Suprapubic skin (tissue), 4 donors: ENCODE results near the gene SMC5. TPM values are rescaled to one million over a fixed set of nuclear protein-coding genes. Genes with fewer than 3 reads are reported as not detected.

ENCODE experiments used
- DNase-seq, 2 donors: peaks; one replicate each; pipeline ENCODE4 v3.0.0-alpha.2; 2019; ENCODE audit warnings: low spot score in 2 of 2
- H3K27ac ChIP-seq: fragments of 200-600 bp; sonication (generic); one replicate; pipeline ENCODE4 v1.5.1; 2019
- H3K27me3 ChIP-seq: fragments of 200-600 bp; sonication (generic); one replicate; pipeline ENCODE4 v1.5.1; 2019
- H3K36me3 ChIP-seq: fragments of 200-600 bp; sonication (generic); one replicate; pipeline ENCODE4 v1.5.1; 2019
- H3K4me1 ChIP-seq: fragments of 200-600 bp; sonication (generic); one replicate; pipeline ENCODE4 v1.5.1; 2019
- H3K4me3 ChIP-seq: fragments of 200-600 bp; sonication (generic); one replicate; pipeline ENCODE4 v1.5.1; 2019; ENCODE audit warnings: mild to moderate bottlenecking
- H3K9me3 ChIP-seq: fragments of 200-600 bp; sonication (generic); one replicate; pipeline ENCODE4 v1.5.1; 2019
- EP300 ChIP-seq: sonication (generic); formaldehyde crosslinking; IDR thresholded peaks from one replicate; pipeline ENCODE4 v1.6.1; 2017; ENCODE audit warnings: antibody characterized with exemption
- POLR2A ChIP-seq, 2 donors: fragments of 450-650 bp; IDR thresholded peaks; one replicate each; pipeline ENCODE4 v1.6.1; 2017; ENCODE audit warnings: antibody characterized with exemption in 2 of 2, mild to moderate bottlenecking in 2 of 2, moderate library complexity in 2 of 2
- POLR2AphosphoS5 ChIP-seq, 3 donors: sonication (generic); formaldehyde crosslinking; IDR thresholded peaks; one replicate each; pipeline ENCODE4 v1.6.1; 2017; ENCODE audit warnings: antibody characterized with exemption in 3 of 3
- WGBS: methylation state at CpG from one replicate; pipeline ENCODE4 v1.1.5; 2018; 5-methylcytosine and 5-hydroxymethylcytosine counted together
- total RNA-seq, 4 donors: library from RNA; depleted of rRNA; stranded (reverse); fragments of >200 nt; gene quantifications; one replicate each; pipeline ENCODE4 v1.1.0, GENCODE V29; 2016
- TF ChIP-seq, protein P1 (sequence below), 2 donors: fragments of 200-600 bp in 1 of 2; fragments of 450-650 bp in 1 of 2; sonication (generic) in 1 of 2; IDR thresholded peaks; one replicate each; pipeline ENCODE4 v1.5.1; 2016 to 2019; ENCODE audit warnings: antibody characterized with exemption in 2 of 2, mild to moderate bottlenecking in 1 of 2, moderate library complexity in 1 of 2

The SMC5 gene
- total RNA-seq, 4 donors from 2014 or later, result 23.8 to 40.6 (median 27.3) TPM

DNA sequence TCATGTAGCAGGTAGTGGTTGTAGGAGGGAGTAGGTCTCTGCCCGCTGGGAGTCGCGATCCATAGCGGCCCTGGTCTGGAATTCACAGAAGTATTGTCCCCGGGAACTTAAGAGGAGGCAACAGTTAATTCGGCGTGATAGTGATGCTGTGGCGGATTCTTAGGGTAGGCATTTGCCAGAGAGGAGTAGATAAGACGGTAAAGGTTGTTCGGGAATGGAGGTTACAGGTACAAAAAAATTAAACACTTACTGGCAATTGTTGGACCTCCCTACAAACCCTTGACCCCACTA, 679 bp downstream of the SMC5 start:
- Histone ChIP-seq H3K36me3 (peaks cover under 1% of the 10 kb centered on the region), H3K4me3 (peak overlapping the region; percentile 81), H3K9me3 (no peaks in the 10 kb centered on the region), H3K27ac (peak overlapping the region; percentile 95), H3K4me1 (peaks cover 73% of the 10 kb centered on the region), H3K27me3 (no peaks in the 10 kb centered on the region)
- 2% methylated on average over 10 of the region's 10 CpGs for WGBS
- peak in 1 of 2 donors; percentile 62 for DNase-seq
- no peak for TF ChIP-seq POLR2AphosphoS5 (IDR thresholded peaks at IDR 0.05)
- TF ChIP-seq EP300, result no peak
- no peak for TF ChIP-seq POLR2A (IDR thresholded peaks at IDR 0.05)
- TF ChIP-seq, protein P1, sequence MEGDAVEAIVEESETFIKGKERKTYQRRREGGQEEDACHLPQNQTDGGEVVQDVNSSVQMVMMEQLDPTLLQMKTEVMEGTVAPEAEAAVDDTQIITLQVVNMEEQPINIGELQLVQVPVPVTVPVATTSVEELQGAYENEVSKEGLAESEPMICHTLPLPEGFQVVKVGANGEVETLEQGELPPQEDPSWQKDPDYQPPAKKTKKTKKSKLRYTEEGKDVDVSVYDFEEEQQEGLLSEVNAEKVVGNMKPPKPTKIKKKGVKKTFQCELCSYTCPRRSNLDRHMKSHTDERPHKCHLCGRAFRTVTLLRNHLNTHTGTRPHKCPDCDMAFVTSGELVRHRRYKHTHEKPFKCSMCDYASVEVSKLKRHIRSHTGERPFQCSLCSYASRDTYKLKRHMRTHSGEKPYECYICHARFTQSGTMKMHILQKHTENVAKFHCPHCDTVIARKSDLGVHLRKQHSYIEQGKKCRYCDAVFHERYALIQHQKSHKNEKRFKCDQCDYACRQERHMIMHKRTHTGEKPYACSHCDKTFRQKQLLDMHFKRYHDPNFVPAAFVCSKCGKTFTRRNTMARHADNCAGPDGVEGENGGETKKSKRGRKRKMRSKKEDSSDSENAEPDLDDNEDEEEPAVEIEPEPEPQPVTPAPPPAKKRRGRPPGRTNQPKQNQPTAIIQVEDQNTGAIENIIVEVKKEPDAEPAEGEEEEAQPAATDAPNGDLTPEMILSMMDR (IDR thresholded peaks at IDR 0.05), result no peak

DNA sequence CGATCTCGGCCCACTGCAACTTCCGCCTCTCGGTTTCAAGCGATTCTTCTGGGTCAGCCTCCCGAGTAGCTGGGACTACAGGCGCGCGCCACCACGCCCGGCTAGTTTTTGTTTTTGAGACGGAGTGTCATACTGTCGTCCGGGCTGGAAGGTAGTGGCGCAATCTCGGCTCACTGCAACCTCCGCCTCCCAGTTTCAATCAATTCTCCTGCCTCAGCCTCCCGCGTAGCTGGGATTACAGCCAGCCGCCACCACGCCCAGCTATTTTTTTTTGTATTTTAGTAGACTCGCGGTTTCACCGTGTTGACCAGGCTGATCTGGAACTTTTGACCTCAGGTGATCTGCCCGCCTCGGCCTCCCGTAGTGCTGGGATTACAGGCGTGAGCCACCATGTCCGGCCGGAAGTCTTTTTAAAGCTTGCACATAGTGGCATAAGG, 1.2 kb downstream of the SMC5 start:
- Histone ChIP-seq H3K36me3 (peaks cover 6% of the 10 kb centered on the region), H3K27ac (no peak overlapping the region), H3K4me1 (peaks cover 73% of the 10 kb centered on the region), H3K9me3 (no peaks in the 10 kb centered on the region), H3K4me3 (peak overlapping the region; percentile 81), H3K27me3 (no peaks in the 10 kb centered on the region)
- WGBS, result 90% methylated on average over 30 of the region's 30 CpGs
- peak in 1 of 2 donors; percentile 60 for DNase-seq
- TF ChIP-seq EP300 (no peak), POLR2AphosphoS5 (IDR thresholded peaks at IDR 0.05) (no peak), POLR2A (IDR thresholded peaks at IDR 0.05) (no peak)
- TF ChIP-seq, protein P1 (IDR thresholded peaks at IDR 0.05), result no peak

DNA sequence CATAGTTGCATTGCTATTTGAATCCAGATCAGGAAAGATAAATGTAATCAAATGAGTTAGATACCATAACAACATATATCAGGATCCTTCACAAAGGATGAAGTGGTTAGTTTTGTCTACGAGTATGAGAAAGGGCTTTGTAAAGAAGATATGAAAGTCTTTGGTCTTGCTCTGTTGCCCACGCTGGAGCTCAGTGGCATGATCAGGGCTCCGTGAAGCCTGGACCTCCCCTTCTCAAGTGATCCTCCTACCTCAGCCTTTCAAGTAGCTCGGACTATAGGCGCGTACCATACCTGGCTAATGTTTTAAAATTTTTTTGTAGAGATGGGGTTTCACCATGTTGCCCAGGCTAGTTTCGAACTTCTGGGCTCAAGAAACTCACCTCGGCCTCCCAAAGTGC, 1.8 kb downstream of the SMC5 start:
- Histone ChIP-seq H3K9me3 (no peaks in the 10 kb centered on the region), H3K4me1 (peaks cover 73% of the 10 kb centered on the region), H3K36me3 (peaks cover 12% of the 10 kb centered on the region), H3K4me3 (peak overlapping the region; percentile 81), H3K27me3 (no peaks in the 10 kb centered on the region), H3K27ac (no peak overlapping the region)
- WGBS, result 91% methylated on average over 8 of the region's 8 CpGs
- DNase-seq, result no peak
- TF ChIP-seq EP300, result no peak
- TF ChIP-seq, protein P1 (IDR thresholded peaks at IDR 0.05), result no peak
- TF ChIP-seq POLR2AphosphoS5 (IDR thresholded peaks at IDR 0.05), result no peak
- TF ChIP-seq POLR2A (IDR thresholded peaks at IDR 0.05), result no peak

DNA sequence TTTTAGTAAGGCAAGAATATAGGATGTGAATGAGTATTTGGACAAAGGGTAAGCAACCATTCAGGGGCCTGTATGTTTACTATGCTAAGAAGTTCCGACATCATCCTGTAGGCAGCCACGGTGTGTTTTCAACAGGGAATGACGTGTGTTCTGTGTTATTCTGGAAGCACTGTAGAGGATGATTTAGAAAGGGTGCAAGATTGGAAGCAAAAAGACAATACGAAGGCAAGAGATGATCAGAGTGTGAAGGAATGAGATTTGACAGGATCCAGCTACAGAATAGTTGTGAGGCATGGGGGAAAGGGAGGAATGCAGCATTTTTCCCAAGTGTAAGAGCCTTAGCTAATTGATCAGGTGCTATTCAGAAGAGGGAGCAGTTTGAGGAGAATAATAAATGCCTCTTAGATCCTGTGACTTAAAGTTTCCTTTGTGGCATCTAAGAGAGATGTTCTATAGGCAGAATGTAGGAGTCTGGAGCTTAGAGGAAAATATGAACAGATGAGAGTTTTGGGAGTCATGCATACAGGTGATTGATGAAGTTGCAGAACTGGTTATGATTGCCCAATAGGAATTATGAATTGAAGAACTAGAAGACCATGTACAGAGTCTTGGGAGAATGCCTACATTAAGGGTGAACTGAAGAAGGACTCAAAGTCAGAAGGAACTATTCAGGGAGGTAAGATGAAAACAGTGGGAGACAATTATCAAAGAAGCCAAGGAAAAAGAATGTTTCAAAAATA, 2.5 kb downstream of the SMC5 start:
- 64% methylated on average over 4 of the region's 4 CpGs for whole genome bisulfite sequencing
- Histone ChIP-seq H3K27me3 (no peaks in the 10 kb centered on the region), H3K9me3 (no peaks in the 10 kb centered on the region), H3K4me1 (peaks cover 66% of the 10 kb centered on the region), H3K4me3 (no peak overlapping the region), H3K27ac (no peak overlapping the region), H3K36me3 (peaks cover 18% of the 10 kb centered on the region)
- DNase-seq, result no peak
- TF ChIP-seq POLR2A (IDR thresholded peaks at IDR 0.05), result no peak
- TF ChIP-seq, protein P1 (IDR thresholded peaks at IDR 0.05), result no peak
- no peak for TF ChIP-seq POLR2AphosphoS5 (IDR thresholded peaks at IDR 0.05)
- TF ChIP-seq EP300, result no peak

DNA sequence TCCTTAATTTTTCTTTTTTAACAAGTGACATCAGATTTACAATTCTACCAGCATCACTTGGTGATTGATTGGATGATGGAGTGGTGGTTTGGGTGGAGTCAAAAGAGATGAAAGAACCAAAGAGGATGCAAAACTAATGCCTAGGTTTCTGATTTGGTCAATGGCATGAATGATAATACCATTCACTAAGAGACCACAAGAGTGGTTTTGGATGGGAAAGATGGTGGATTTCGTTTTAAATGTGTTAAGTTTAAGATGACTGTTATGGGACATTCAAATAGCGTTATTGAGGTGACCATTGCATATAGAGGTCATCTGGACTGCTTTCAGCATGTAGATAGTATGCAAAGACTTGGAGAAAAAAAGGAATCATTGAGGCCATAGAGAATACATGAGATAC, 3.6 kb downstream of the SMC5 start:
- TF ChIP-seq POLR2A (IDR thresholded peaks at IDR 0.05) (no peak), POLR2AphosphoS5 (IDR thresholded peaks at IDR 0.05) (no peak), EP300 (no peak)
- TF ChIP-seq, protein P1 (IDR thresholded peaks at IDR 0.05), result no peak
- Histone ChIP-seq H3K27ac (no peak overlapping the region), H3K4me3 (no peak overlapping the region), H3K36me3 (peaks cover 24% of the 10 kb centered on the region), H3K27me3 (no peaks in the 10 kb centered on the region), H3K9me3 (no peaks in the 10 kb centered on the region), H3K4me1 (peaks cover 56% of the 10 kb centered on the region)
- WGBS, result 91% methylated on average over 2 of the region's 2 CpGs
- no peak for DNase-seq
